AG09319 (cell line): Measurements from ENCODE around the gene LLPH.

ENCODE experiments used
- DNase-seq: peaks from one replicate; pipeline ENCODE4 v3.0.0-alpha.2; 2010; ENCODE audit warnings: low read depth; ENCODE audit errors: extremely low read depth
- TF ChIP-seq, protein P1 (sequence below): IDR thresholded peaks from 2 replicates; pipeline ENCODE4 v1.5.1; 2011; ENCODE audit warnings: low read depth, mild to moderate bottlenecking, inconsistent platforms, low read length, moderate library complexity

Gene LLPH

DNA sequence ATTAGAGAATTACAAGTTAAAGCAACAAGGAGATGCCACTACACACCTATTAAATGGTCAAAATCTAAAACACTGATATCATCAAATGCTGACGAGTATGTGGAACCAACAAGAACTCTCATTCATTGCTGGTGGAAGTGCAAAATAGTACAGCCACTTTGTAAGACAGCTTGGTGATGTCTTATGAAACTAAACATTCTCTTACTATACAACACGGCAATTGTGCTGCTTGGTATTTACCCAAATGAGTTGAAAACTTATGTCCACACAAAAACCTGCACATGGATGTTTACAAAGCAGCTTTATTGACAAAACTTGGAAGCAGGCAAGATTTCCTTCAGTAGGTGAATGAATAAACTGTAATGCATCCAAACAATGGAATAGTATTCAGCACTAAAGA, 36.0 kb upstream of the LLPH start:
- no peak for DNase-seq
- TF ChIP-seq, protein P1, sequence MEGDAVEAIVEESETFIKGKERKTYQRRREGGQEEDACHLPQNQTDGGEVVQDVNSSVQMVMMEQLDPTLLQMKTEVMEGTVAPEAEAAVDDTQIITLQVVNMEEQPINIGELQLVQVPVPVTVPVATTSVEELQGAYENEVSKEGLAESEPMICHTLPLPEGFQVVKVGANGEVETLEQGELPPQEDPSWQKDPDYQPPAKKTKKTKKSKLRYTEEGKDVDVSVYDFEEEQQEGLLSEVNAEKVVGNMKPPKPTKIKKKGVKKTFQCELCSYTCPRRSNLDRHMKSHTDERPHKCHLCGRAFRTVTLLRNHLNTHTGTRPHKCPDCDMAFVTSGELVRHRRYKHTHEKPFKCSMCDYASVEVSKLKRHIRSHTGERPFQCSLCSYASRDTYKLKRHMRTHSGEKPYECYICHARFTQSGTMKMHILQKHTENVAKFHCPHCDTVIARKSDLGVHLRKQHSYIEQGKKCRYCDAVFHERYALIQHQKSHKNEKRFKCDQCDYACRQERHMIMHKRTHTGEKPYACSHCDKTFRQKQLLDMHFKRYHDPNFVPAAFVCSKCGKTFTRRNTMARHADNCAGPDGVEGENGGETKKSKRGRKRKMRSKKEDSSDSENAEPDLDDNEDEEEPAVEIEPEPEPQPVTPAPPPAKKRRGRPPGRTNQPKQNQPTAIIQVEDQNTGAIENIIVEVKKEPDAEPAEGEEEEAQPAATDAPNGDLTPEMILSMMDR: no peak

DNA sequence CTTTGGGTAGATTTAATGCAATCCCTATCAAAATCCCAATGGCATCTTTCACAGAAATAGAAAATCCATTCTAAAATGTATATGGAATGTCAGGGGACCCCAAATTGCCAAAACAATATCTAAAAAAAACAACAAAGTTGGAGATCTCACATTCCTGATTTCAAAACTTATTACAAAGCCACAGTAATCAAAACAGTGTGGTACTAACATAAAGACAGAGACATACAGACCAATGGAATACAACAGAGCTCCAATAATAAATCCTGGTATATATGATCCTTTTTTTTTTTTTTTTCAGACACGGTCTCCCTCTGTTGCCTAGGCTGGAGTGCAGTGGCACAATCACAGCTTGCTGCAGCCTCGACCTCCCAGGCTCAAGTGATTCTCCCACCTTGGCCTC, 34.6 kb upstream of the LLPH start:
- TF ChIP-seq, protein P1: no peak
- no peak for DNase-seq

DNA sequence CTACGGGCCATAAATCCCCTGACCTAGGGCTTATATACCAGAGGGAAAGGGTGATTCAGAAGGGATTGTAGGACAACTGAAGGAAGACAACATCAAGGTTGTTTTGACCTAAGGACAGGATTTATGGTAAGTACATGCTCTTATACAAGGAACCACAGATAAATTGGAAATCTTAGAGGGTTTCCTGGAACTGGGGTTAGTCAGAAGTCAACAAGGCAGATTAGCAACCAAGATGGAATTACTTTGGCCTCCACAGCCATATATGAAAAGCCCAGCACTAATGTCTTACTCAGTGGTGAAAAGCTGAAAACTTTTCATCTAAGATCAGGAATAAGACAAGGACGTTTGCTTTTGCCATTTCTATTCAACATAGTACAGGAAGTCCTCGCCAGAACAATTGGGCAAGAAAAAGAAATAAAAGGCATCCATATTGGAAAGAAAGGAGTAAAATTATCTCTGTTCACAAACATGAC, 33.8 kb upstream of the LLPH start:
- no peak for DNase-seq
- TF ChIP-seq, protein P1: no peak

DNA sequence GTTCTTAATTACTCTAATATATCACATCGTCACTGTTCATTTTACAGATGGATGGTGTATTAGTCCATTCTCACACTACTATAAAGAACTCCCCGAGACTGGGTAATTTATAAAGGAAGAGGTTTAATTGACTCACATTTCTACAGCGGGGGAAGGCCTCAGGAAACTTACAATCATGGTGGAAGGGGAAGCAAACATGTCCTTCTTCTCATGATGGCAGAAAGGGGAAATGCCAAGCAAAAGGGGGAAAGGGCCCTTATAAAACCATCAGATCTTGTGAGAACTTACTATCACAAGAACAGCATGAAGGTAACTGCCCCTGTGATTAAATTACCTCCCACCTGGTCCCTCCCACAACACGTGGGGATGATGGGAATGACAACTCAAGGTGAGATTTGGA, 32.7 kb upstream of the LLPH start:
- TF ChIP-seq, protein P1: no peak
- no peak for DNase-seq

DNA sequence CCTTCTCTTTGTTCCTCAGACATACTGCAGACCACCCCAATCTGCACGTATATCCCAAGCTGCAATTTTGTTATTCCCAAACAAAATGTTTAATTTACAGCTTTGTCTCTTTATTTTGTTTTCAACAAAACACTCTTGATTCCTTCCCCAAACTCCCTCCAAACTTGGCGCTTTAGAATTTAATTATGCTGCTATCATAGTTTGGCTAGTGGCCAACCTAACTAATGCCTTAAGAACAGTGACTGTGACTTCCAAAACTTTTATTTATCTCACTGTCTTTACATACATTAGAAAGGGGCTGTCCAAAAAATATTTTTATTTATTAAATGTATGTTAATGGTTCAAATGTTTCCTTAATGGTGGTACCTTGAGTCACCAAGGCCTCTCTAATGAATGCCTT, 32.2 kb upstream of the LLPH start:
- TF ChIP-seq, protein P1: no peak
- DNase-seq: no peak

DNA sequence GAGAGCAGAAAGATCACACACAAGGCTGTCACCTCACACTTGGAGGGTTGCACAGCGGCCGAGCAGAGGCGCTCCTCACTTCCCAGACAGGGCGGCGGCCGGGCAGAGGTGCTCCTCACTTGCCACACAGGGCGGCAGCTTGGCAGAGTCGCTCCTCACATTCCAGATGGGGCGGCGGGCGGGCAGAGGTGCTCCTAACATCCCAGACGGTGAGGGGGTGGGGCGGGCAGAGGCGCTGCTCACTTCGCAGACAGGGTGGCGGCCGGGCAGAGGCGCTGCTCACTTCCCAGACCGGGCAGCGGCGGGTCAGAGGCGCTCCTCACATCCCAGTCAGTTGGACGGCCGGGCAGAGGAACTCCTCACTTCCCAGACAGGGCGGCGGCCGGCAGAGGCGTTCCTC, 30.2 kb upstream of the LLPH start:
- TF ChIP-seq, protein P1: no peak
- DNase-seq: no peak

DNA sequence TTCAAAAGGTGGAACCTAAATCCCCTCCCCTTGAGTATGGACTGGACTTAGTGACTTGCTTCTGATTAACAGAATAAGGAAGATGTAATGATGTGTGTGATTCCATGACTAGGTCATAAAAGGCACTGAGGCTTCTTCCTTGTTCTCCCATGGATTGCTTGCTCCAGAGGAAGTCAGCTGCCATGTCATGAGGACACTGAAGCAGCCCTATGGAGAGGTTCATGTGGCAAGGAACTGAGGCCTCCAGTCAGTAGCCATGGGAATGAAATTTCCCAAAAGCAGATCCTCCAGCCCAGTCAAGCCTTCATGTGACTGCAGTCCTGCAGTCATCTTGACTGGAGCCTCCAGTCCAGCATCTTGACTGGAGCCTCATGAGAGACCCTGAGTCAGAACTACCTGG, 28.6 kb upstream of the LLPH start:
- TF ChIP-seq, protein P1: no peak
- DNase-seq: no peak
